ENCODE data around the gene SPATA46.

GRCh38 chr1:162389021-162389818, 12.6 kb upstream of the SPATA46 start:
- no peak for TF ChIP-seq NANOG (IDR thresholded peaks at IDR 0.05; ENCODE audit: borderline replicate concordance)
- TF ChIP-seq CTCF (conservative IDR thresholded peaks at IDR 0.05; ENCODE audit: low read depth in 2 of 2), result no peak
- TF ChIP-seq CREB1 (CRISPR knock-in tag; IDR thresholded peaks at IDR 0.05; ENCODE audit: low read depth), result no peak
- TF ChIP-seq ETS1 (IDR thresholded peaks at IDR 0.05), result no peak
- no peak for TF ChIP-seq ZNF331 (CRISPR knock-in tag; IDR thresholded peaks at IDR 0.05; ENCODE audit: low read depth)
- TF ChIP-seq EZH2 (IDR thresholded peaks at IDR 0.05; ENCODE audit: low read depth, unreplicated experiment), result no peak
